ENCODE data around the gene SLC30A1.

Gene SLC30A1

GRCh38 chr1:211625040-211625439, 46.1 kb upstream of the SLC30A1 start:
- Histone ChIP-seq H3K4me3 (ENCODE audit: low read depth, low read length, poor library complexity, severe bottlenecking) (no peak overlapping the region), H2AFZ (ENCODE audit: low read length) (no peak overlapping the region), H3K9me2 (ENCODE audit: low read depth, low read length) (no peaks in the 10 kb centered on the region), H3K27me3 (ENCODE audit: insufficient read depth, low read length) (peaks cover 3% of the 10 kb centered on the region; the same call in 1 of the 2 replicates), H3K9ac (ENCODE audit: low read length) (no peak overlapping the region), H3F3A (ENCODE audit: insufficient read depth, low read length) (no peaks in the 10 kb centered on the region), H4K20me1 (ENCODE audit: insufficient read depth, low read length) (no peaks in the 10 kb centered on the region), H3K27ac (ENCODE audit: low read depth, low read length, poor library complexity, severe bottlenecking) (no peak overlapping the region), H3K36me3 (ENCODE audit: insufficient read depth, low read length) (no peaks in the 10 kb centered on the region), H3K9me3 (ENCODE audit: low read length) (no peaks in the 10 kb centered on the region), H3K4me1 (ENCODE audit: insufficient read depth, low read length, severe bottlenecking) (no peaks in the 10 kb centered on the region), H3K4me2 (ENCODE audit: low read length) (no peak overlapping the region), H3K79me2 (ENCODE audit: insufficient read depth, low read length) (no peaks in the 10 kb centered on the region)
- TF ChIP-seq EZH2 (IDR thresholded peaks at IDR 0.05; ENCODE audit: borderline replicate concordance, low read length) (no peak), CTCF (IDR thresholded peaks at IDR 0.05; ENCODE audit: low read length) (peak; percentile 41)

DNA sequence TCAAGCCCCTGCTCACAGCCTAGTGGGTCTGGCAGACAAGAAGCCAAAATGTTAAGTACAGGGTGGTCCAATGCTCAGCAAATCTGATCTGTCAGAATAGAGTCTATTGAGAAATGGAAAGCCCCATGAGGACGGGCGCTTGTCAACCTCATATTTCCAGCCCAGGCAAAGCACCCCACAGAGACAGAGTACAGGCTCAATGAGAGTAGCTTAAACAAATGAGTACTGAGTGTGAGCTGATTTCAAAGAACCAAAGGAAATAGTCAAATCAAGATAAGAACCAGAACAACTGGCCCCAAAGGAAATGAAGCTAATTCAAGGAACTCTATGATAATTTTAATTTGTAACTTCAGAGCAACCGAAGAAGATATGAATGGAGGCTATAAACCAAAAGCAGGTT, 44.6 kb upstream of the SLC30A1 start:
- Histone ChIP-seq H3K79me2 (ENCODE audit: insufficient read depth, low read length) (no peaks in the 10 kb centered on the region), H3K9me2 (ENCODE audit: low read depth, low read length) (no peaks in the 10 kb centered on the region), H4K20me1 (ENCODE audit: insufficient read depth, low read length) (no peaks in the 10 kb centered on the region), H3K9ac (ENCODE audit: low read length) (no peak overlapping the region), H3K9me3 (ENCODE audit: low read length) (no peaks in the 10 kb centered on the region), H3K36me3 (ENCODE audit: insufficient read depth, low read length) (no peaks in the 10 kb centered on the region), H3K4me3 (ENCODE audit: low read depth, low read length, poor library complexity, severe bottlenecking) (no peak overlapping the region), H3K4me1 (ENCODE audit: insufficient read depth, low read length, severe bottlenecking) (no peaks in the 10 kb centered on the region), H3F3A (ENCODE audit: insufficient read depth, low read length) (no peaks in the 10 kb centered on the region), H3K4me2 (ENCODE audit: low read length) (no peak overlapping the region), H2AFZ (ENCODE audit: low read length) (no peak overlapping the region), H3K27me3 (ENCODE audit: insufficient read depth, low read length) (peaks cover 8% of the 10 kb centered on the region; the same call in 1 of the 2 replicates), H3K27ac (ENCODE audit: low read depth, low read length, poor library complexity, severe bottlenecking) (no peak overlapping the region)
- TF ChIP-seq CTCF (IDR thresholded peaks at IDR 0.05; ENCODE audit: low read length) = no peak
- no peak for TF ChIP-seq EZH2 (IDR thresholded peaks at IDR 0.05; ENCODE audit: borderline replicate concordance, low read length)

DNA sequence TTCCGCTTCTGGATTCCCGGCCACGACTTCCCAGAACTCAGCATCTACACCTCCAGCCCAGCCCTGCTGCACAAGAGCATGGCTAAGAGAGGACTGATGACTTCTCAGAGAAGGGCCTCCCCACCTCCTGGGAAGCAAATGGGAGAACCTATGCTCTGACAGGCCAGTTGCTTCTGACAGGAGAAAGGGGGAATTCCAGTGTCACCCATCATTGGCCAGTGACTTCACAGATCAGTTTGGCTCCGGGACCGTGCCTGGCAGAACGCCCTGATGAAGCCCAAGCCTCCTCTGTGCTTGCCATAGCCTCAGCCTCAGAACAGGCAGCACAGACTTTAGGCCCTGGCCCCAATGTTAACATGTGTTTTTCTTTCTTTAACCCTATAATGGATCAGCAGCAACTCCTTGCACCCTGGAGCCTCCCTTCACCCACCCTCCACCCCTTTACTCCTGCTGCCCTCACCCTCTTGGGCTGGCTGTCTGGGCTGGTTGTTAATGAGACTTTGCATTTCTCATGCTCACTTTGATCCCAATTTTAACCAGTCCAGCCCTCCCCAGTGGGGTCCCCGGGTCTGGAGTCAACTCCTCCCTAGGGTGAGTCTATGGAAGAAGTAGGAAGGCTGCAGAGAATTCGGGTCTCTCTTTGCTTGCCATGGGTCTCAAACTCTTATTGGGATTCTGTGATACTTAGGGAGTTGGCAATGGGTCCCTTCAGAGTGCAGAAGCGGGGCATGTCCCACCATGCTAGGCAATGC, 42.7 kb upstream of the SLC30A1 start:
- TF ChIP-seq EZH2 (IDR thresholded peaks at IDR 0.05; ENCODE audit: borderline replicate concordance, low read length) (no peak), CTCF (IDR thresholded peaks at IDR 0.05; ENCODE audit: low read length) (no peak)
- Histone ChIP-seq H2AFZ (ENCODE audit: low read length) (no peak overlapping the region), H3K36me3 (ENCODE audit: insufficient read depth, low read length) (no peaks in the 10 kb centered on the region), H3K9me3 (ENCODE audit: low read length) (no peaks in the 10 kb centered on the region), H3K9ac (ENCODE audit: low read length) (no peak overlapping the region), H3K4me3 (ENCODE audit: low read depth, low read length, poor library complexity, severe bottlenecking) (no peak overlapping the region), H3K27ac (ENCODE audit: low read depth, low read length, poor library complexity, severe bottlenecking) (no peak overlapping the region), H3K4me2 (ENCODE audit: low read length) (no peak overlapping the region), H3K79me2 (ENCODE audit: insufficient read depth, low read length) (no peaks in the 10 kb centered on the region), H3K4me1 (ENCODE audit: insufficient read depth, low read length, severe bottlenecking) (no peaks in the 10 kb centered on the region), H3K27me3 (ENCODE audit: insufficient read depth, low read length) (peaks cover 8% of the 10 kb centered on the region; the same call in 1 of the 2 replicates), H3F3A (ENCODE audit: insufficient read depth, low read length) (no peaks in the 10 kb centered on the region), H4K20me1 (ENCODE audit: insufficient read depth, low read length) (no peaks in the 10 kb centered on the region), H3K9me2 (ENCODE audit: low read depth, low read length) (no peaks in the 10 kb centered on the region)

Measured in OCI-LY1 (cell line).